ENCODE data around the gene RBM7. TPM values are rescaled to one million over a fixed set of nuclear protein-coding genes. Genes with fewer than 3 reads are reported as not detected.

The RBM7 gene
- total RNA-seq, 1 donor from 2014 or later: 37.3 TPM

- DNase-seq: peak; percentile 95
- peak within 1 kb of the TSS; percentile 76 for H3K27ac Mint-ChIP-seq (ENCODE audit: unreplicated experiment)
- peak within 1 kb of the TSS; percentile 95 for H3K4me3 Mint-ChIP-seq (ENCODE audit: unreplicated experiment)
- H3K27me3 Mint-ChIP-seq (ENCODE audit: unreplicated experiment): no peaks in the 10 kb centered on the region
- H3K9me3 Mint-ChIP-seq (ENCODE audit: unreplicated experiment): peaks cover 2% of the 10 kb centered on the region
- H3K4me1 Mint-ChIP-seq (ENCODE audit: low read depth, unreplicated experiment): peaks cover 12% of the 10 kb centered on the region
- TF ChIP-seq CTCF (IDR thresholded peaks at IDR 0.05; ENCODE audit: partially characterized antibody, unreplicated experiment): no peak
- H3K36me3 Mint-ChIP-seq (ENCODE audit: unreplicated experiment): no peaks in the 10 kb centered on the region
Measured at GRCh38 chr11:114439229-114440120, 39.0 kb downstream of the RBM7 start, which contains the start of gene REXO2. Gene REXO2 (plus strand): TSS chr11:114439467. CDS start chr11:114439529, 62 bp downstream.

GRCh38 chr11:114440121-114440860 is 39.8 kb downstream of the RBM7 start:
- Mint-ChIP-seq H3K9me3 (ENCODE audit: unreplicated experiment) (peaks cover 2% of the 10 kb centered on the region), H3K27ac (ENCODE audit: unreplicated experiment) (peak overlapping the region; percentile 41), H3K4me1 (ENCODE audit: low read depth, unreplicated experiment) (peaks cover 12% of the 10 kb centered on the region), H3K27me3 (ENCODE audit: unreplicated experiment) (no peaks in the 10 kb centered on the region), H3K4me3 (ENCODE audit: unreplicated experiment) (peak overlapping the region; percentile 95), H3K36me3 (ENCODE audit: unreplicated experiment) (no peaks in the 10 kb centered on the region)
- TF ChIP-seq CTCF (IDR thresholded peaks at IDR 0.05; ENCODE audit: partially characterized antibody, unreplicated experiment): no peak
- no peak for DNase-seq

- Mint-ChIP-seq H3K4me3 (ENCODE audit: unreplicated experiment) (no peak overlapping the region), H3K27ac (ENCODE audit: unreplicated experiment) (no peak overlapping the region), H3K9me3 (ENCODE audit: unreplicated experiment) (peaks cover 2% of the 10 kb centered on the region), H3K36me3 (ENCODE audit: unreplicated experiment) (no peaks in the 10 kb centered on the region), H3K27me3 (ENCODE audit: unreplicated experiment) (no peaks in the 10 kb centered on the region), H3K4me1 (ENCODE audit: low read depth, unreplicated experiment) (peaks cover 12% of the 10 kb centered on the region)
- DNase-seq: no peak
- TF ChIP-seq CTCF (IDR thresholded peaks at IDR 0.05; ENCODE audit: partially characterized antibody, unreplicated experiment): no peak
Measured at GRCh38 chr11:114440971-114441763, 40.7 kb downstream of the RBM7 start.

GRCh38 chr11:114441921-114442320 is 41.5 kb downstream of the RBM7 start:
- H3K4me3 Mint-ChIP-seq (ENCODE audit: unreplicated experiment): no peak overlapping the region
- no peaks in the 10 kb centered on the region for H3K36me3 Mint-ChIP-seq (ENCODE audit: unreplicated experiment)
- H3K27me3 Mint-ChIP-seq (ENCODE audit: unreplicated experiment): no peaks in the 10 kb centered on the region

More at GRCh38 chr11:114441921-114442320, 41.5 kb downstream of the RBM7 start:
- H3K27ac Mint-ChIP-seq (ENCODE audit: unreplicated experiment): no peak overlapping the region
- H3K9me3 Mint-ChIP-seq (ENCODE audit: unreplicated experiment): peaks cover 2% of the 10 kb centered on the region
- no peak for TF ChIP-seq CTCF (IDR thresholded peaks at IDR 0.05; ENCODE audit: partially characterized antibody, unreplicated experiment)
- no peak for DNase-seq
- H3K4me1 Mint-ChIP-seq (ENCODE audit: low read depth, unreplicated experiment): peaks cover 12% of the 10 kb centered on the region
